AG04450 (cell line): ENCODE data around the gene OPA1. TPM values are rescaled to one million over a fixed set of nuclear protein-coding genes. Genes with fewer than 3 reads are reported as not detected.

Source experiments
- CTCF ChIA-PET: fragments of 300-600, 350-600 bp; formaldehyde crosslinking; extraction: SDS; loops from one replicate; lab custom pipeline; 2022; ENCODE audit warnings: antibody characterized with exemption, inconsistent platforms; lab: Charles Lee
- POLR2A ChIA-PET: fragments of 350-600 bp; formaldehyde crosslinking; extraction: SDS; loops from one replicate; lab custom pipeline; 2021; ENCODE audit warnings: antibody characterized with exemption, inconsistent platforms; lab: Yijun Ruan, JAX
- DNase-seq: peaks from one replicate; pipeline ENCODE4 v3.0.0-alpha.2; 2011; ENCODE audit warnings: low read depth, low spot score
- H3K27ac ChIP-seq: one replicate; pipeline ENCODE4 v1.5.1; 2012; ENCODE audit warnings: low read depth, low read length, control low read depth
- H3K27me3 ChIP-seq: one replicate; pipeline ENCODE4 v1.6.0; 2012; ENCODE audit warnings: low read length; ENCODE audit not compliant: control insufficient read depth, insufficient read depth
- H3K4me3 ChIP-seq: 2 replicates; pipeline ENCODE4 v1.5.1; 2011; ENCODE audit warnings: mild to moderate bottlenecking, low read depth, low read length, control low read depth
- H3K9me3 ChIP-seq: 2 replicates; pipeline ENCODE4 v1.5.1; 2012; ENCODE audit warnings: low read length; ENCODE audit not compliant: control insufficient read depth, insufficient read depth
- CTCF ChIP-seq: IDR thresholded peaks from 2 replicates; pipeline ENCODE4 v1.5.1; 2011; ENCODE audit warnings: low read depth, low read length, control low read depth, inconsistent platforms
- polyA plus RNA-seq: library from polyadenylated mRNA; depleted of rRNA; stranded (reverse); fragments of >200 nt; gene quantifications from 2 replicates; pipeline ENCODE4 v1.2.3, GENCODE V29; 2011

The OPA1 gene
- polyA plus RNA-seq, 1 experiment = 52.1 TPM

GRCh38 chr3:193665370-193665989 lies 72.5 kb downstream of the OPA1 start:
- no peak overlapping the region for H3K27ac ChIP-seq
- POLR2A ChIA-PET = no interaction called here

GRCh38 chr3:193673845-193674244 lies 80.8 kb downstream of the OPA1 start:
- no peak for TF ChIP-seq CTCF
- POLR2A ChIA-PET = no interaction called here

More at GRCh38 chr3:193665370-193665989, 72.5 kb downstream of the OPA1 start:
- peak; percentile 4 for DNase-seq
- Histone ChIP-seq H3K4me3 (no peak overlapping the region), H3K9me3 (no peaks in the 10 kb centered on the region), H3K27me3 (no peaks in the 10 kb centered on the region)
- TF ChIP-seq CTCF = peak; percentile 50
- CTCF ChIA-PET = interaction anchor here (0.6 to 4.6 kb wide), 33 partner anchors 9 to 1198 kb away, joined by 3 to 89 read pairs (median 4); no protein-coding TSS in a partner anchor

GRCh38 chr3:193674714-193675113 lies 81.7 kb downstream of the OPA1 start:
- TF ChIP-seq CTCF = no peak
- no peaks in the 10 kb centered on the region for H3K27me3 ChIP-seq
- no peak for DNase-seq
- CTCF ChIA-PET = interaction anchor here (1.9 kb wide), 1 partner anchor 9 kb away, joined by 7 read pairs; no protein-coding TSS in a partner anchor
- H3K27ac ChIP-seq = no peak overlapping the region
- no peak overlapping the region for H3K4me3 ChIP-seq
- no peaks in the 10 kb centered on the region for H3K9me3 ChIP-seq
- POLR2A ChIA-PET = no interaction called here

More at GRCh38 chr3:193673845-193674244, 80.8 kb downstream of the OPA1 start:
- Histone ChIP-seq H3K9me3 (no peaks in the 10 kb centered on the region), H3K27me3 (no peaks in the 10 kb centered on the region), H3K27ac (no peak overlapping the region), H3K4me3 (no peak overlapping the region)
- DNase-seq = no peak
- CTCF ChIA-PET = interaction anchor here (0.5 to 1.9 kb wide), 2 partner anchors 8 to 110 kb away, joined by 3 to 7 read pairs; no protein-coding TSS in a partner anchor

- ChIA-PET CTCF (interaction anchor here (1.0 to 1.5 kb wide), 3 partner anchors 9 to 638 kb away, joined by 3 to 8 read pairs (median 6); no protein-coding TSS in a partner anchor), POLR2A (no interaction called here)
- H3K9me3 ChIP-seq = no peaks in the 10 kb centered on the region
- H3K27ac ChIP-seq = no peak overlapping the region
- H3K27me3 ChIP-seq = no peaks in the 10 kb centered on the region
- no peak overlapping the region for H3K4me3 ChIP-seq
- no peak for TF ChIP-seq CTCF
- DNase-seq = no peak
Observed at GRCh38 chr3:193677734-193678133, 84.7 kb downstream of the OPA1 start.

- Histone ChIP-seq H3K4me3 (no peak overlapping the region), H3K27ac (no peak overlapping the region), H3K27me3 (no peaks in the 10 kb centered on the region), H3K9me3 (no peaks in the 10 kb centered on the region)
- no peak for TF ChIP-seq CTCF
- peak; percentile 20 for DNase-seq
- POLR2A ChIA-PET = interaction anchor here (0.8 to 1.3 kb wide), 2 partner anchors 15 to 23 kb away, joined by 3 to 6 read pairs; no protein-coding TSS in a partner anchor
- CTCF ChIA-PET = interaction anchor here (0.6 to 2.8 kb wide), 3 partner anchors 14 to 813 kb away, joined by 3 to 12 read pairs (median 8); no protein-coding TSS in a partner anchor
Observed at GRCh38 chr3:193680220-193680619, 87.2 kb downstream of the OPA1 start.
